ENCODE results near the gene LUC7L3. TPM values are rescaled to one million over a fixed set of nuclear protein-coding genes. Genes with fewer than 3 reads are reported as not detected.
"Not testable (repeated sequence)": the region's sequence is repeated elsewhere in the genome, so short reads cannot be mapped to it uniquely, and the experiment has no call there.

Gene LUC7L3
- total and polyA plus RNA-seq, 2 donors (not counting 1 experiment from before 2014, with no cell fraction given), result 42.9 to 311 TPM

DNA sequence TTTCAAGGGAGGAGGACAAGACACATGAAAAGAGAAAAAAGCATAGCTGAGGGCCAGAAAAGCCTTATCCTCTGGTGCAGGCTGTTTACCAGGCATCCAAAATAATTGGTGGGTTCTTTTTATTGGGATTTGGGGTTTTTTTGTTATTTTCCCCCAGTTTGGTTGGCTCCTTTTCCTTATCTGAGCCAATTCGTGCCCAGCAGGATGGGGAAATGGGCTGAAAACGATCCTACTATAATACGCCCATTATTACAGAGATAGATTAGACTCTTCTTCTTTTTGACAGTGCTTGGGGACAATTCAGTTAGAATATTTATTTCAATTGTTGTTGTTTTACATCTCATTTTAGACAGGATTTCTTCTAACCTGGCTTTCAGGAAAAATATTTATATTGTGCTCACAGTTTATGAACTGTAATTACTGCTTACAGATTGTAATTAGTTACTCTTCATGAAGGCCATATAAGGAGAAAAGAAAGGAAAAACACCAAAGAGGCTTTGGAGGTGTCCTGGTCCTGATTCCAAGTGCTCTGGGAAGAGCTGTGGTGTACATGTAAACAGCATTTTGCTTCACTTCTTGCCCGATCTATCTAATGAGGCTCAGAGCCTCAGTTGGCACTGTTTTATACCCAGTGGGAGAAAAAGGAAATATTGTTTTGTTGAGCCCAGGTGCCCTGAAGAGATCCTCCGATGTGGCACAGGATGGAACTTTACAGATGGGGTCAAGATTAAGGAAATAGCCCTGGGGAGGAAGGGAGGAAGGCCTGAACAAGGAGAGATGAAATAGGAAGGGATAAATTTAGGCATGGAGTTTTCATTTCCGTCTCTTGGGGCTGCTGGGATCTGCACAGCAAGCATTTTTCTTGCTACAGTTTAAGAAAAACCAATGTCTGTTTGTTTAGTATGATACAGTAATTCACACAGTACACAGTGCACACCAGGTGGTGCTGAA lies 11.1 kb upstream of the LUC7L3 start:
- peak overlapping the region; percentile 92 to 99 for H3K27ac ChIP-seq (ENCODE audit: low read length in 2 of 2)
- peaks cover 0 to 7% of the 10 kb centered on the region in 2 experiments for H3K36me3 ChIP-seq (replicated peaks in 1 of 2; ENCODE audit: control extremely low read depth in 1 of 2, control insufficient read depth in 1 of 2, extremely low read depth in 1 of 2, insufficient read depth in 2 of 2, low read length in 1 of 2)
- Mint-ChIP-seq H3K4me1 (peaks cover 40% of the 10 kb centered on the region), H3K9me3 (ENCODE audit: insufficient read depth) (no peaks in the 10 kb centered on the region), H3K27me3 (no peaks in the 10 kb centered on the region), H3K27ac (peak overlapping the region; percentile 96), H3K4me3 (peak overlapping the region; percentile 88)
- intact Hi-C loops (cut with micrococcal nuclease), result loop anchor here (5.0 kb wide), 5 partner anchors 146 to 459 kb away; partner anchors contain the start of genes CACNA1G, NME2, RSAD1 and TOB1
- peaks cover 8% of the 10 kb centered on the region for H4K20me1 ChIP-seq (ENCODE audit: control insufficient read depth, insufficient read depth, low read length, poor library complexity, severe bottlenecking)
- H3K27me3 ChIP-seq (replicated peaks in 1 of 4; ENCODE audit: control extremely low read depth in 1 of 4, control insufficient read depth in 3 of 4, insufficient read depth in 4 of 4, low read length in 3 of 4), result no peaks in the 10 kb centered on the region
- no peaks in the 10 kb centered on the region for H3K9me3 ChIP-seq (ENCODE audit: control extremely low read depth in 1 of 3, control insufficient read depth in 2 of 3, insufficient read depth in 1 of 3, low read length in 2 of 3)
- 0% methylated on average over 1 of the region's 6 CpGs for WGBS (ENCODE audit: insufficient coverage)
- ATAC-seq (ENCODE audit: low read depth) (no peak), DNase-seq (peak; percentile 51)
- POLR2A ChIA-PET, result interaction anchor here (0.7 to 1.3 kb wide), 4 partner anchors 9 to 159 kb away, joined by 3 to 9 read pairs (median 4); partner anchors contain the start of gene LUC7L3
- peak overlapping the region; percentile 42 to 87 (median 78) for H3K4me3 ChIP-seq (ENCODE audit: control extremely low read depth in 1 of 5, extremely low read depth in 1 of 5, insufficient read depth in 1 of 5, low read depth in 2 of 5, low read length in 4 of 5)
- CTCF ChIA-PET, result interaction anchor here (1.3 to 2.0 kb wide), 2 partner anchors 11 to 311 kb away, joined by 4 to 5 read pairs; partner anchors contain the start of genes LRRC59 and LUC7L3
- peak overlapping the region; percentile 75 for H2AFZ ChIP-seq (ENCODE audit: insufficient read depth, low read depth, low read length, poor library complexity, severe bottlenecking)
- no peak for TF ChIP-seq EZH2 (IDR thresholded peaks at IDR 0.05; ENCODE audit: borderline replicate concordance, insufficient read depth, low read depth, low read length, poor library complexity, severe bottlenecking)
- TF ChIP-seq, protein P1, sequence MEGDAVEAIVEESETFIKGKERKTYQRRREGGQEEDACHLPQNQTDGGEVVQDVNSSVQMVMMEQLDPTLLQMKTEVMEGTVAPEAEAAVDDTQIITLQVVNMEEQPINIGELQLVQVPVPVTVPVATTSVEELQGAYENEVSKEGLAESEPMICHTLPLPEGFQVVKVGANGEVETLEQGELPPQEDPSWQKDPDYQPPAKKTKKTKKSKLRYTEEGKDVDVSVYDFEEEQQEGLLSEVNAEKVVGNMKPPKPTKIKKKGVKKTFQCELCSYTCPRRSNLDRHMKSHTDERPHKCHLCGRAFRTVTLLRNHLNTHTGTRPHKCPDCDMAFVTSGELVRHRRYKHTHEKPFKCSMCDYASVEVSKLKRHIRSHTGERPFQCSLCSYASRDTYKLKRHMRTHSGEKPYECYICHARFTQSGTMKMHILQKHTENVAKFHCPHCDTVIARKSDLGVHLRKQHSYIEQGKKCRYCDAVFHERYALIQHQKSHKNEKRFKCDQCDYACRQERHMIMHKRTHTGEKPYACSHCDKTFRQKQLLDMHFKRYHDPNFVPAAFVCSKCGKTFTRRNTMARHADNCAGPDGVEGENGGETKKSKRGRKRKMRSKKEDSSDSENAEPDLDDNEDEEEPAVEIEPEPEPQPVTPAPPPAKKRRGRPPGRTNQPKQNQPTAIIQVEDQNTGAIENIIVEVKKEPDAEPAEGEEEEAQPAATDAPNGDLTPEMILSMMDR (IDR thresholded peaks at IDR 0.05), result no peak
- H3K79me2 ChIP-seq (ENCODE audit: control insufficient read depth, insufficient read depth, low read length), result peaks cover 80% of the 10 kb centered on the region
- peak overlapping the region; percentile 79 for H3K9ac ChIP-seq (ENCODE audit: low read length)
- peak overlapping the region; percentile 76 for H3K4me2 ChIP-seq (replicated peaks; ENCODE audit: low read depth, low read length, poor library complexity, severe bottlenecking)
- peaks cover 25 to 30% of the 10 kb centered on the region in 2 donors for H3K4me1 ChIP-seq (ENCODE audit: control insufficient read depth in 2 of 2, insufficient read depth in 2 of 2, low read length in 2 of 2)

- peak overlapping the region; percentile 88 for H3K4me3 Mint-ChIP-seq
- peaks cover 72% of the 10 kb centered on the region for H3K79me2 ChIP-seq (ENCODE audit: control insufficient read depth, insufficient read depth, low read length)
- peaks cover 19 to 30% of the 10 kb centered on the region in 2 donors for H3K4me1 ChIP-seq (ENCODE audit: control insufficient read depth in 2 of 2, insufficient read depth in 2 of 2, low read length in 2 of 2)
- not testable (repeated sequence) for H3K9me3 Mint-ChIP-seq (ENCODE audit: insufficient read depth); H3K9me3 ChIP-seq (ENCODE audit: control extremely low read depth in 1 of 3, control insufficient read depth in 2 of 3, insufficient read depth in 1 of 3, low read length in 2 of 3); H3K36me3 ChIP-seq (replicated peaks in 1 of 2; ENCODE audit: control extremely low read depth in 1 of 2, control insufficient read depth in 1 of 2, extremely low read depth in 1 of 2, insufficient read depth in 2 of 2, low read length in 1 of 2); H4K20me1 ChIP-seq (ENCODE audit: control insufficient read depth, insufficient read depth, low read length, poor library complexity, severe bottlenecking); DNase-seq; ATAC-seq (ENCODE audit: low read depth); H3K27me3 ChIP-seq (replicated peaks in 1 of 4; ENCODE audit: control extremely low read depth in 1 of 4, control insufficient read depth in 3 of 4, insufficient read depth in 4 of 4, low read length in 3 of 4); H3K4me3 ChIP-seq (ENCODE audit: control extremely low read depth in 1 of 5, extremely low read depth in 1 of 5, insufficient read depth in 1 of 5, low read depth in 2 of 5, low read length in 4 of 5); H3K27me3 Mint-ChIP-seq
- peak overlapping the region; percentile 75 for H2AFZ ChIP-seq (ENCODE audit: insufficient read depth, low read depth, low read length, poor library complexity, severe bottlenecking)
- H3K4me1 Mint-ChIP-seq, result peaks cover 33% of the 10 kb centered on the region
- CTCF ChIA-PET, result interaction anchor here (1.3 to 2.0 kb wide), 2 partner anchors 10 to 312 kb away, joined by 4 to 5 read pairs; partner anchors contain the start of genes LRRC59 and LUC7L3
- WGBS (ENCODE audit: insufficient coverage), result 88% methylated on average over 2 of the region's 4 CpGs
- POLR2A ChIA-PET, result interaction anchor here (0.7 to 1.3 kb wide), 3 partner anchors 10 to 201 kb away, joined by 4 to 7 read pairs (median 4); partner anchors contain the start of gene LUC7L3
- peak overlapping the region; percentile 79 for H3K9ac ChIP-seq (ENCODE audit: low read length)
- H3K27ac Mint-ChIP-seq, result peak overlapping the region; percentile 96
- intact Hi-C loops (cut with micrococcal nuclease), result loop anchor here (5.0 kb wide), 5 partner anchors 147 to 458 kb away; partner anchors contain the start of genes CACNA1G, NME2, RSAD1 and TOB1
- H3K4me2 ChIP-seq (replicated peaks; ENCODE audit: low read depth, low read length, poor library complexity, severe bottlenecking), result peak overlapping the region; percentile 76
- H3K27ac ChIP-seq (ENCODE audit: low read length in 2 of 2), result peak overlapping the region; percentile 92 to 99
These were observed 10.3 kb upstream of the LUC7L3 start for GRCh38 chr17:50709053-50709452.

All from B cell (primary cell).